Brain microvascular endothelial cell (primary cell): ENCODE data around the gene ADAM12.

Experiments
- DNase-seq: peaks from one replicate; pipeline ENCODE4 v3.0.0-alpha.2; 2020
- H3K27ac ChIP-seq: fragments of 250-450 bp; sonication (Bioruptor Pico); 2 replicates; pipeline ENCODE4 v1.5.1; 2020; ENCODE audit warnings: mild to moderate bottlenecking, moderate library complexity
- H3K27me3 ChIP-seq: fragments of 250-450 bp; sonication (Bioruptor Pico); replicated peaks from 2 replicates; pipeline ENCODE4 v1.5.1; 2020; ENCODE audit warnings: mild to moderate bottlenecking
- H3K36me3 ChIP-seq: fragments of 250-450 bp; sonication (Bioruptor Pico); replicated peaks from 2 replicates; pipeline ENCODE4 v1.5.1; 2020; ENCODE audit warnings: mild to moderate bottlenecking
- H3K4me3 ChIP-seq: 2 replicates; pipeline ENCODE4 v1.5.1; 2011; ENCODE audit warnings: low read depth, mild to moderate bottlenecking, control low read depth, low read length, moderate library complexity
- CTCF ChIP-seq: IDR thresholded peaks from 2 replicates; pipeline ENCODE4 v1.5.1; 2011; ENCODE audit warnings: low read depth, mild to moderate bottlenecking, moderate library complexity, low read length, control low read depth, inconsistent platforms; ENCODE audit errors: missing control alignments
- in situ Hi-C: cut with HindIII; loops from 2 replicates; pipeline ENCODE4 v1.10.0; 2017; ENCODE audit warnings: low sequenced_read_pairs, low pct_ligation_motif_present

ADAM12 gene

GRCh38 chr10:126431816-126432215, 43.5 kb upstream of the ADAM12 start:
- in situ Hi-C loops = no loop called here
- no peak overlapping the region for H3K27ac ChIP-seq
- H3K4me3 ChIP-seq = no peak overlapping the region
- no peak for TF ChIP-seq CTCF
- no peaks in the 10 kb centered on the region for H3K27me3 ChIP-seq
- no peak for DNase-seq
- no peaks in the 10 kb centered on the region for H3K36me3 ChIP-seq

- H3K27me3 ChIP-seq = no peaks in the 10 kb centered on the region
- no peak for TF ChIP-seq CTCF
- no peaks in the 10 kb centered on the region for H3K36me3 ChIP-seq
- no peak overlapping the region for H3K27ac ChIP-seq
- in situ Hi-C loops = no loop called here
- no peak for DNase-seq
- H3K4me3 ChIP-seq = no peak overlapping the region
These were observed 42.2 kb upstream of the ADAM12 start for GRCh38 chr10:126430512-126430911.

- no peak for TF ChIP-seq CTCF
- in situ Hi-C loops = no loop called here
- DNase-seq = no peak
- H3K4me3 ChIP-seq = no peak overlapping the region
- H3K36me3 ChIP-seq = no peaks in the 10 kb centered on the region
- H3K27me3 ChIP-seq = no peaks in the 10 kb centered on the region
- H3K27ac ChIP-seq = no peak overlapping the region
These were observed 41.0 kb upstream of the ADAM12 start for GRCh38 chr10:126429275-126429674.

GRCh38 chr10:126425489-126426065, 37.3 kb upstream of the ADAM12 start:
- in situ Hi-C loops = no loop called here
- TF ChIP-seq CTCF = no peak
- H3K4me3 ChIP-seq = no peak overlapping the region
- H3K27ac ChIP-seq = no peak overlapping the region
- H3K27me3 ChIP-seq = no peaks in the 10 kb centered on the region
- no peaks in the 10 kb centered on the region for H3K36me3 ChIP-seq
- no peak for DNase-seq

- Histone ChIP-seq H3K4me3 (no peak overlapping the region), H3K36me3 (no peaks in the 10 kb centered on the region), H3K27ac (no peak overlapping the region), H3K27me3 (no peaks in the 10 kb centered on the region)
- DNase-seq = no peak
- TF ChIP-seq CTCF = no peak
- in situ Hi-C loops = no loop called here
These were observed 36.8 kb upstream of the ADAM12 start for GRCh38 chr10:126425032-126425431.
